Caco-2 (cell line): ENCODE measurements around the gene FHOD3. TPM values are rescaled to one million over a fixed set of nuclear protein-coding genes. Genes with fewer than 3 reads are reported as not detected.

Experiments
- BruUV-seq: library from RNA; stranded (reverse); fragments of 400-500 nt; replicated peaks from 2 replicates; lab custom pipeline; 2021; lab: Mats Ljungman, UMichigan
- CTCF ChIA-PET: fragments of 300-600 bp; sonication (Branson Sonifier 250); formaldehyde crosslinking; loops from one replicate; lab custom pipeline; 2022; ENCODE audit warnings: antibody characterized with exemption; lab: Charles Lee
- POLR2A ChIA-PET: fragments of 300-600 bp; sonication (Branson Sonifier 250); formaldehyde crosslinking; loops from one replicate; lab custom pipeline; 2022; ENCODE audit warnings: antibody characterized with exemption; lab: Charles Lee
- DNase-seq, 2 experiments: peaks; one replicate each; pipeline versions ENCODE4 v3.0.0 to v3.0.0-alpha.2; 2020 to 2022
- H3K27me3 ChIP-seq: replicated peaks from 2 replicates; pipeline ENCODE4 v1.6.0; 2011; ENCODE audit warnings: low read length; ENCODE audit not compliant: control insufficient read depth, insufficient read depth
- H3K36me3 ChIP-seq: 2 replicates; pipeline ENCODE4 v1.5.1; 2011; ENCODE audit warnings: low read length; ENCODE audit not compliant: control insufficient read depth, insufficient read depth
- H3K4me1 ChIP-seq: fragments of 250-450 bp; sonication (Bioruptor Pico); 2 replicates; pipeline ENCODE4 v1.5.1; 2020; ENCODE audit warnings: mild to moderate bottlenecking
- H3K4me3 ChIP-seq: 2 replicates; pipeline ENCODE4 v1.5.1; 2011; ENCODE audit warnings: low read depth, mild to moderate bottlenecking, control low read depth, low read length
- H3K9me3 ChIP-seq: fragments of 250-450 bp; sonication (Bioruptor Pico); 2 replicates; pipeline ENCODE4 v1.5.1; 2020; ENCODE audit warnings: mild to moderate bottlenecking, moderate library complexity
- H3K27ac Mint-ChIP-seq: one replicate; pipeline ENCODE4 v1.8.0; 2022; ENCODE audit warnings: mixed read lengths; ENCODE audit not compliant: unreplicated experiment
- H3K27me3 Mint-ChIP-seq: one replicate; pipeline ENCODE4 v1.8.0; 2022; ENCODE audit warnings: mixed read lengths; ENCODE audit not compliant: insufficient read depth, unreplicated experiment
- H3K36me3 Mint-ChIP-seq: one replicate; pipeline ENCODE4 v1.8.0; 2022; ENCODE audit warnings: mild to moderate bottlenecking, mixed read lengths; ENCODE audit not compliant: insufficient read depth, unreplicated experiment
- H3K4me1 Mint-ChIP-seq: one replicate; pipeline ENCODE4 v1.8.0; 2022; ENCODE audit warnings: low read depth, mixed read lengths; ENCODE audit not compliant: unreplicated experiment
- H3K4me3 Mint-ChIP-seq: one replicate; pipeline ENCODE4 v1.8.0; 2022; ENCODE audit warnings: mild to moderate bottlenecking, moderate library complexity, mixed read lengths; ENCODE audit not compliant: unreplicated experiment
- H3K9me3 Mint-ChIP-seq: one replicate; pipeline ENCODE4 v1.8.0; 2022; ENCODE audit warnings: mixed read lengths; ENCODE audit not compliant: unreplicated experiment
- intact Hi-C: fragments of 100-400 bp; cut with micrococcal nuclease; formaldehyde crosslinking; loops from one replicate; pipeline ENCODE4 v1.10.0; 2022; ENCODE audit not compliant: unreplicated experiment
- total RNA-seq: library from RNA; stranded (reverse); gene quantifications from 2 replicates; pipeline ENCODE4 v1.2.3, GENCODE V29; 2022
- TF ChIP-seq, protein P1 (sequence below), 2 experiments: fragments of 200-600 bp in 1 of 2; IDR thresholded peaks; 1 replicate in 1 of 2; 2 replicates in 1 of 2; pipeline versions ENCODE4 v1.5.1 to v1.8.0; 2011 to 2022; ENCODE audit warnings: antibody characterized with exemption in 1 of 2, control low read depth in 1 of 2, inconsistent platforms in 1 of 2, low read depth in 1 of 2, low read length in 1 of 2, mild to moderate bottlenecking in 1 of 2, moderate library complexity in 1 of 2; ENCODE audit not compliant: insufficient read depth in 1 of 2, severe bottlenecking in 1 of 2, unreplicated experiment in 1 of 2

FHOD3 gene
- total RNA-seq, 1 experiment from 2014 or later: not detected

- TF ChIP-seq, protein P1, sequence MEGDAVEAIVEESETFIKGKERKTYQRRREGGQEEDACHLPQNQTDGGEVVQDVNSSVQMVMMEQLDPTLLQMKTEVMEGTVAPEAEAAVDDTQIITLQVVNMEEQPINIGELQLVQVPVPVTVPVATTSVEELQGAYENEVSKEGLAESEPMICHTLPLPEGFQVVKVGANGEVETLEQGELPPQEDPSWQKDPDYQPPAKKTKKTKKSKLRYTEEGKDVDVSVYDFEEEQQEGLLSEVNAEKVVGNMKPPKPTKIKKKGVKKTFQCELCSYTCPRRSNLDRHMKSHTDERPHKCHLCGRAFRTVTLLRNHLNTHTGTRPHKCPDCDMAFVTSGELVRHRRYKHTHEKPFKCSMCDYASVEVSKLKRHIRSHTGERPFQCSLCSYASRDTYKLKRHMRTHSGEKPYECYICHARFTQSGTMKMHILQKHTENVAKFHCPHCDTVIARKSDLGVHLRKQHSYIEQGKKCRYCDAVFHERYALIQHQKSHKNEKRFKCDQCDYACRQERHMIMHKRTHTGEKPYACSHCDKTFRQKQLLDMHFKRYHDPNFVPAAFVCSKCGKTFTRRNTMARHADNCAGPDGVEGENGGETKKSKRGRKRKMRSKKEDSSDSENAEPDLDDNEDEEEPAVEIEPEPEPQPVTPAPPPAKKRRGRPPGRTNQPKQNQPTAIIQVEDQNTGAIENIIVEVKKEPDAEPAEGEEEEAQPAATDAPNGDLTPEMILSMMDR (IDR thresholded peaks at IDR 0.05; ENCODE audit: insufficient read depth in 1 of 2, low read depth in 1 of 2, low read length in 1 of 2, severe bottlenecking in 1 of 2, unreplicated experiment in 1 of 2): no peak
- H3K27me3 ChIP-seq: no peaks in the 10 kb centered on the region; the same call in 1 of the 2 replicates
- no peaks in the 10 kb centered on the region for H3K36me3 ChIP-seq
- Mint-ChIP-seq H3K27ac (no peak overlapping the region), H3K4me1 (no peaks in the 10 kb centered on the region), H3K4me3 (no peak overlapping the region), H3K27me3 (peaks cover 18% of the 10 kb centered on the region), H3K9me3 (no peaks in the 10 kb centered on the region), H3K36me3 (no peaks in the 10 kb centered on the region)
- POLR2A ChIA-PET: no interaction called here
- no peaks in the 10 kb centered on the region for H3K4me1 ChIP-seq
- intact Hi-C loops: no loop called here
- DNase-seq: no peak
- no peak overlapping the region for H3K4me3 ChIP-seq
- CTCF ChIA-PET: interaction anchor here (0.6 kb wide), 1 partner anchor 57 kb away, joined by 3 read pairs; no protein-coding TSS in a partner anchor
- no TSS peak for BruUV-seq
- no peaks in the 10 kb centered on the region for H3K9me3 ChIP-seq
These were observed 396.6 kb downstream of the FHOD3 start for GRCh38 chr18:36693931-36694620.

DNA sequence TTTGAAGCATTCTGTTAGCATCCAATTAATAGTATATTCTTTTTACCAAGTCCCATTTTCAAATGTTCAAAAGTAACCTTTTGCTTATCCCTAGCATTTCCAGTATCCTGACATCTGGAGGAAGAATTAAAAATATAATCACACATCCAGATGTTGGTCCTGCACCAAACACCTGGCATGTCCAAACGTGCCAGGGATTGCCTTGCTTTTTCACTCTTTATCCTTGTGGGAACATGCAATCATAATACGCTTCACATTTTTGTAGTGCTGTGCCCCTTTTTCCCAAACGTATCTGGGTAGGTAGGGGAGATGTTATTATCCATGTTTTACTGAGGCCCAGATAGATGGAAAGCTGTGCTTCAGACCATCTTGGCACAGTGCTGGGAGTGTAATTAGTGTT, 398.3 kb downstream of the FHOD3 start:
- Mint-ChIP-seq H3K27me3 (peaks cover 19% of the 10 kb centered on the region), H3K4me1 (no peaks in the 10 kb centered on the region), H3K36me3 (no peaks in the 10 kb centered on the region), H3K27ac (no peak overlapping the region), H3K9me3 (no peaks in the 10 kb centered on the region), H3K4me3 (no peak overlapping the region)
- intact Hi-C loops: no loop called here
- H3K4me1 ChIP-seq: no peaks in the 10 kb centered on the region
- no TSS peak for BruUV-seq
- H3K4me3 ChIP-seq: no peak overlapping the region
- no peaks in the 10 kb centered on the region for H3K9me3 ChIP-seq
- CTCF ChIA-PET: no interaction called here
- H3K27me3 ChIP-seq: no peaks in the 10 kb centered on the region
- DNase-seq: no peak
- POLR2A ChIA-PET: no interaction called here
- TF ChIP-seq, protein P1 (IDR thresholded peaks at IDR 0.05; ENCODE audit: insufficient read depth in 1 of 2, low read depth in 1 of 2, low read length in 1 of 2, severe bottlenecking in 1 of 2, unreplicated experiment in 1 of 2): no peak
- no peaks in the 10 kb centered on the region for H3K36me3 ChIP-seq

- no peak overlapping the region for H3K4me3 ChIP-seq
- Mint-ChIP-seq H3K27ac (no peak overlapping the region), H3K4me3 (no peak overlapping the region), H3K27me3 (peaks cover 13% of the 10 kb centered on the region), H3K4me1 (no peaks in the 10 kb centered on the region), H3K9me3 (no peaks in the 10 kb centered on the region), H3K36me3 (no peaks in the 10 kb centered on the region)
- H3K9me3 ChIP-seq: no peaks in the 10 kb centered on the region
- intact Hi-C loops: no loop called here
- no peaks in the 10 kb centered on the region for H3K4me1 ChIP-seq
- no peaks in the 10 kb centered on the region for H3K36me3 ChIP-seq
- no peaks in the 10 kb centered on the region for H3K27me3 ChIP-seq
- no peak for DNase-seq
- TF ChIP-seq, protein P1 (IDR thresholded peaks at IDR 0.05; ENCODE audit: insufficient read depth in 1 of 2, low read depth in 1 of 2, low read length in 1 of 2, severe bottlenecking in 1 of 2, unreplicated experiment in 1 of 2): no peak
- BruUV-seq: no TSS peak
- POLR2A ChIA-PET: no interaction called here
- CTCF ChIA-PET: no interaction called here
These were observed 400.4 kb downstream of the FHOD3 start for GRCh38 chr18:36697905-36698304.
